Epithelial cell of esophagus (primary cell): ENCODE measurements around the gene ELOVL7.

Source experiments
- DNase-seq: peaks from one replicate; pipeline ENCODE4 v3.0.0; 2010; ENCODE audit warnings: low read depth
- H3K4me3 ChIP-seq: 2 replicates; pipeline ENCODE4 v1.5.1; 2011; ENCODE audit warnings: mild to moderate bottlenecking, low read length, control low read depth
- TF ChIP-seq, protein P1 (sequence below): IDR thresholded peaks from 2 replicates; pipeline ENCODE4 v1.5.1; 2011; ENCODE audit warnings: low read depth, mild to moderate bottlenecking, low read length, control low read depth, inconsistent platforms; ENCODE audit not compliant: insufficient read depth; ENCODE audit errors: missing control alignments

The ELOVL7 gene

DNA sequence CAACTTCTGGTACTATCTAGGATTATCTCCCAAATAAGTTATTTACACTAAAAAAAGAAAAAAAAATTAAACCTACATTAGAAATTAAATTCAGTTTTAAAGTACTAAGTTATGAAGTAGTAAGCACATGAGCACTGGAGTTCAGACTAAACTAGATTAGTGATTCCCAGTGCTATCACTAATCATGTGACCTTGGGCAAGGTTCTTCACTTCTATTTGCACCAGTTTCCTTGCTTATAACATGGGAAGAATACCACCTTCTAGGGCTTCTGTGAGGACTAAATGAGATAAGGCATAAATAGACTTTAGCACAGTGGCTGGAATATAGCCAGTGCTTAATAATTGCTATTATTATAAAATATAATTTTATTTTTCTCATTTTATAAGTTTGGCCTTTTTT lies 10.5 kb downstream of the ELOVL7 start:
- no peak overlapping the region for H3K4me3 ChIP-seq
- no peak for DNase-seq
- TF ChIP-seq, protein P1, sequence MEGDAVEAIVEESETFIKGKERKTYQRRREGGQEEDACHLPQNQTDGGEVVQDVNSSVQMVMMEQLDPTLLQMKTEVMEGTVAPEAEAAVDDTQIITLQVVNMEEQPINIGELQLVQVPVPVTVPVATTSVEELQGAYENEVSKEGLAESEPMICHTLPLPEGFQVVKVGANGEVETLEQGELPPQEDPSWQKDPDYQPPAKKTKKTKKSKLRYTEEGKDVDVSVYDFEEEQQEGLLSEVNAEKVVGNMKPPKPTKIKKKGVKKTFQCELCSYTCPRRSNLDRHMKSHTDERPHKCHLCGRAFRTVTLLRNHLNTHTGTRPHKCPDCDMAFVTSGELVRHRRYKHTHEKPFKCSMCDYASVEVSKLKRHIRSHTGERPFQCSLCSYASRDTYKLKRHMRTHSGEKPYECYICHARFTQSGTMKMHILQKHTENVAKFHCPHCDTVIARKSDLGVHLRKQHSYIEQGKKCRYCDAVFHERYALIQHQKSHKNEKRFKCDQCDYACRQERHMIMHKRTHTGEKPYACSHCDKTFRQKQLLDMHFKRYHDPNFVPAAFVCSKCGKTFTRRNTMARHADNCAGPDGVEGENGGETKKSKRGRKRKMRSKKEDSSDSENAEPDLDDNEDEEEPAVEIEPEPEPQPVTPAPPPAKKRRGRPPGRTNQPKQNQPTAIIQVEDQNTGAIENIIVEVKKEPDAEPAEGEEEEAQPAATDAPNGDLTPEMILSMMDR = no peak

DNA sequence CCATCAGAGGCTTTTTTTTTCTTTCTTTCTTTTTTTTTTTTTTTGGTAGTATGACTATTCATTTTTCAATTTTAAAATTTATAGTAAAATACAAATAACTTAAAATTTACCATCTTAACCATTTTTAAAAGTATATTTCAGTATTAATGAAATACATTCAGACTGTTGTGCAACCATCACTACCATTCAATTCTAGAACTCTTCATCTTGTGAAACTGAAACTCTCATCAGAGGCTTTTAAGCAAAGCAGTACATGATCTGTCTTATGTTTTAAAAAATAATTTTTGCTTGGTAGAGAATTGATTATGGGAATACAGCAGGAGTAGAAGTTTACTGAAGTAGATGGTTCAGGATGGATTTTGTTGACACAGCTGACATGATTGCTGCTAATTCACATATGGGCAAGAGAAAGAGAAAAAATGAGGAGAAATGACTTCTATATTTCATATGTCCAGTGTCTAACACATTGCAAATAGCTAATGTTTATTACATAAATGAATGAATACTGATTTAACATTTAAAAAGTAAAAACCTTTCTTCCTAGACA lies 13.4 kb downstream of the ELOVL7 start:
- TF ChIP-seq, protein P1 = no peak
- DNase-seq = no peak
- H3K4me3 ChIP-seq = no peak overlapping the region

DNA sequence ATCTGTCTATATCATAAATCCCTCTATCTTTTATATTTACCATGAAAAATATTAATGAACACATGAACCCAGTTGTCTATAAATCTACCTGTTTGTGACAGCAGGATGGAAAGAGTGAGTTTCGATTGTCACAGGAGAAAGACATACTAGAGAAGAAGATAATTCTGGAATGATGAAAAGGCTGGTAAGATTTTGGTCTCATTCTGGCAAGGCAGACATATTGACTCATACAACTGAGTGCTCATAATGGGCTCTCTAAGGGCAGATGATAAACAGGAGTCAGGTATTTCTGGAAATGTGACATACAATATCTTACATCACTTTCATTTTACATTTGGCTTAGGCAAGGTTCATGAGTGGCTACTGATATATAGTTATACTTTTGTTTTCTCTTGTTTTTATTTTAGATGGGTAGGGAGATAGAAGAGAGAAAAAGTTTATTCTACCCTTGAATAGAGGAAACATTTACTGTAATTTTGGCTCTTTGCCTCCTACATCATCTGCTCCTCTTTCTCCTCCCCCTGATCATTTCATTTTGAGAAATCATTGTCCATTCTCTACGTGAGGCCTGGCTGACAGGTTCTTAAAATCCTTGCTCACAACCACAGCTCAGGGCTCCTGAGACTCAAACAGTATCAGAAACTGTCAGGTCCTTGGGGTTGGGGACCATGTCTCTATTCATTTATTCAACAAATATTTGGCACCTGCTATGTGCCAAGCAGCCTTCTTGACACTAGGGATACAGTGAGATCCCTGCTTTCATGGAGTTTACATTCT lies 14.4 kb downstream of the ELOVL7 start:
- TF ChIP-seq, protein P1 = no peak
- no peak overlapping the region for H3K4me3 ChIP-seq
- DNase-seq = peak; percentile 69

DNA sequence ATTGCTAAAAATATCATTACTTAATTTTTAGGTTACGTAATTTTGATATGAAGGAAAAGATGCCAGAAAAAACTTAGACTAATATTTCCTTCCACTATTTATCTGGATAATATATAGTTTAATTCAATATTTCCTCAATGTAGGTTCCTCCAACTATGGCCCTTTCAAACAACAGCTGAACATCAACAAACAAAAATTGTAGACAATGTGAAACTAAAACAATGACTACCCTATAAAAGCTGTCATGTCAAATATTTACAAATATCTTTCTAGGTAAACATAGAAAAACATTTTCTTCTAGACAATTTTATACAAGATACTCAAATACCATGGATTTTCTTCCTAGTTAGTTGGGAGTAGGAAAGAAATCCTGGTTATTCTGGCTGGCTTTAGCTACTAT lies 16.9 kb downstream of the ELOVL7 start:
- H3K4me3 ChIP-seq = no peak overlapping the region
- no peak for DNase-seq
- TF ChIP-seq, protein P1 = no peak

DNA sequence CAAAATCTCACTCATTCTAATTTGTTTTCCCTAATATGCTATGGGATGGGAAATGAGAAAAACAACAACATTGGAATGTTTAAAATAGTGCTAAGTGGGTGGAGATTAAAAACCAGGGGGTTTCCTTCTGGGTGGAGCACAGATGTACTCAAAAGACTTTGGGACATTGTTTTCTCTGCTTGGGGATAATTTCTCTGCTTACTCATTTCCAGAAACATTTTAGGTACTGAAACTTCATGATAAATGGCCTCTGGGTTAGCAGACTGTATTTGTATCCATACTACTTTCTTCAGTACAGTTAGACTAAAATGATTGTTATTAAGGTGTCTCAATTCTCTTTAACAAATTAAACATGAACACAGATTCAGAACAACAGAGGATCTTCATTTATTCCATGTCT lies 17.4 kb downstream of the ELOVL7 start:
- no peak overlapping the region for H3K4me3 ChIP-seq
- TF ChIP-seq, protein P1 = no peak
- no peak for DNase-seq

GRCh38 chr5:60823574-60823973 lies 20.5 kb downstream of the ELOVL7 start:
- H3K4me3 ChIP-seq = no peak overlapping the region
- no peak for DNase-seq
- TF ChIP-seq, protein P1 = no peak

- no peak overlapping the region for H3K4me3 ChIP-seq
- DNase-seq = no peak
- TF ChIP-seq, protein P1 = no peak
Observed at GRCh38 chr5:60822285-60822556, 21.8 kb downstream of the ELOVL7 start.
